Stimulated activated CD4-positive, alpha-beta T cell treated with anti-CD3 and anti-CD28 coated beads, Interleukin-1b, Interleukin-23, amount 100 ng/mL, for 48 hours (primary cell): ENCODE measurements around the gene TMEM259.
A peak's percentile ranks its signal among the peaks of the same experiment; 100 is the strongest.

Experiments
- DNase-seq: peaks from one replicate; pipeline ENCODE4 v3.0.0-alpha.2; 2020

TMEM259 gene

DNA sequence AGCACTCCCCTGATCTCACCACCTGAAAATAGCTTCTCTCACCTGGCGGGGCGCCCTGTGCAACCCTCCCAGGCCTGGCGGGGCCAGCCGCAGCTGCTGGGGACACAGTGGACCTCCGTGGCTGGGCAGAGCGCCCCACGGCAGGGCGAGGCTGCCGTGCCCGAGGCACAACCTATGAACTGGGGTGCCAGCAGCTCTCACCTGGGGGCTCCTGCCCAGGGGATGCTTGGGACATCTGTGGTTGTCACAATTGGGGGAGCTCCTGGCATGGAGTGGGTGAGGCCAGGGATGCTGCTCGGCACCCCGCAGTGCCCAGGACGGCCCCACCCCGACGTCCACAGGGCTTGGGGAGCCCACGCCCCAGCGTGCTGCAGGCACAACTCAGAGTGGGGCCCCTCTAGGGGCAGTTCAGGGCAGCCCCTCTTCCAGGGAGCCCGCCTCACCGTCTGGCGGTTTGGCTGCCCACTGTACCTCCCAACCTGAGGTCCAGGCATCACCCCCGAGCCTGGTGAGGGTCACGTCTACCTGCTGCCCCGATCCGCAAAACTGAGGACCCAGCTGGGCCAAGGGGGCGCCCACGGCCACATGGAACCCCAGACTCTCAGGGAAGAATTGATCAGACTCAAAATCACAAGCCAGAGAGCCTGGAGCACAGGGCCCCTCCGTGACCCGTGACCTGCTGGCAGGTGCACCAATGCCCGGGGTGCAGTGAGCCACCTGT lies 5.7 kb downstream of the TMEM259 start:
- DNase-seq, result no peak

DNA sequence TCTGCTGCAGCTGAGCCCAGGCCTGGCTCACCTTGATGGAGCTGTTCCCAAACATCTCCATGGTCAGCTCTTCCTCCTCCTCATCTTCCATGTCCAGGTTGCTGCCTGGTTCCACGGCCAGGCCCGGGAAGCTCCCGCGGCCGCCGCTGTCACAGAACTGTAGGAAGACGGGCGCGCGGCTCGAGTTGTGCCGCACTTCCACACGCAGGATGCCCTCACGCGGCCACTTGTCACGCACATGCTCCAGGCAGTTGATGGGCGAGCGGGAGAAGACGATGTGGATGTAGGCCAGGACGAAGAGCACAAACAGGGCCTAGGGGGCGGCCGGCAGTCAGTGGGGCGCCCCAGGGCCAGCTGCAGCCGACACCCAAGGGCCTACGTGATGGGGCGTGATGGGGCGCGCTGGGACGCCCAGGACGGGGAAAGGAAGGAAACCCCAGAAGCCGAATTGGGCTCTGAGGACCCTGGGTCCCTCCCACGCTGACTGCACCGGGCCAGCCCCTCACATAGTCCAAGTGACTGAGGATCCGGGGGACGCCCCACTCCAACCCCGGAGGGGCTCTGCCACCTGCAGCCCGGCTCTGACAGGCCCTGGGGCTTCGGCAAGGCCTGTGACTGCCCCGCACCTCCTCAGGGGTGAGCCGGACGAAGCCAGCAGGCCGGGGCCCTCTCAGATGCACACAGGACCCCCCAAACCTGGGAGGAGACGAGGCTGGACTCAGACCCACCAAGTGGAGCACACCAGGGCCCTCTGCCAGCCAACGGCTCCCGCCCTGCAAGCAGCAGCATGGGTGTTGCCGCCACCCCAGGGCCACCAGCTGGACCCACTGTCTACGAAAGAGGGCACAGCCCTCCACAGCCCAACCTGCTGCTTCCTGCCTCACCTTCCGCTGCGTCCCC lies 6.5 kb downstream of the TMEM259 start:
- DNase-seq, result no peak

DNA sequence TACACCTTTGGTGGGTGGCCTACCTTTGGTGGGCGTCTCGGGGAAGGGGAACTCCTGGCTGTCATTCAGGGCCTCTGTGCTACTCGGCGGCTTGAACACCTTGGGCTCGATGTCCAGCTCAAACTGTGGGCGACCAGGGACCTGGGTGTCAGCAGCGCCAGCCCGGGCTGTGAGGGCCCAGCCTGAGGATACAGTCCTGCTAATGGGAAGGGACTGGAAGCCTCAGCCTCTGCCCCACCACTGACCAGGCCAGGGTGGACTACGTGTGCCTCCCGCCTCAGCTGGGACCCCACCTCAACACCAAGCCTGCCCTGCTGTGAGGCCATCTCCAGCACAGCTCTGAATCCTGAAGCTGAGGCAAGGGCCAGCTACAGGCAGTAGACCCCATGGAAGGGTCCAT lies 7.7 kb downstream of the TMEM259 start:
- no peak for DNase-seq

DNA sequence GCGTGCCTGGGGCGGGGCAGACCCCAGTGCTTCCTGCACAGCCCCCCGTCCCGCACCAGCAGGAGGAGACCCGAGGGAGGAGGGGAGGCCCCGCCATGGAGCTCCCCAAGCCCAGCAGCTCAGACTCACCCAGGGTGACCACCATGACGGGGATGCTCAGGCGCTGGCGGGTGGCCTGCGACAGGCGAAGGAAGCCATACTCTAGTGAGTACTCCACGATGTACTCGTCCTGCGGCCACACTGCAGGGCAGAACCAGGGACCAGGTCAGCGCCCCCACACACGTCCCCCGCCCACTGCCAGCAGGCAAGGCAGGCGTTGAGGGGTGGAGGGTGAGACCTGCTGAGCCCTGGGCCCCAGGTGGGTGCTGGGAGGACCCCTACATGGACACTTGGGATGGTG lies 8.6 kb downstream of the TMEM259 start:
- DNase-seq, result no peak

DNA sequence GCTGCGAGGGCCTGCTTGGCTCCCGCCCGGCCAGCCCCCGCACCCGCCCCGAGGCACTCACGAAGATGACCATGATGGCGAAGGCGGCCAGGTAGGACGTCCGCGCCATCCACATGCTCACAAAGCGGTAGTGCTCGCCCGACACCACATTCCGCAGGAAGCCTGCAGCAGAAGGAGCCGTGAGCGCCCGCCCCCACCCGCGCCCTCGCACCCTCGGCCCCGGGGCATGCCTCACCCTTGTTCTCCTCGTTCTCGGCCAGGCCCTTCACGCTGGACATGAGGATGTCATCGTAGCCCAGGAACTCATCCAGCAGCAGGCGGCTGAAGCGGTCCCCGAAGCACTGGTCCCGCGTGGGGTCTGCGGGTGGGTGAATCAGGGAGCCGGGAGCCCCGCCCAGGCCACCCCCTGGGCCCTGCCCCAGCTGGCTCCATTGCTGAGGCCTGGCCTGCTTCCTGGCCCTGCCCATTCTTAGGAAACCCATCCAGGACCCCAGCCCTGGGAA lies 9.0 kb downstream of the TMEM259 start:
- no peak for DNase-seq

DNA sequence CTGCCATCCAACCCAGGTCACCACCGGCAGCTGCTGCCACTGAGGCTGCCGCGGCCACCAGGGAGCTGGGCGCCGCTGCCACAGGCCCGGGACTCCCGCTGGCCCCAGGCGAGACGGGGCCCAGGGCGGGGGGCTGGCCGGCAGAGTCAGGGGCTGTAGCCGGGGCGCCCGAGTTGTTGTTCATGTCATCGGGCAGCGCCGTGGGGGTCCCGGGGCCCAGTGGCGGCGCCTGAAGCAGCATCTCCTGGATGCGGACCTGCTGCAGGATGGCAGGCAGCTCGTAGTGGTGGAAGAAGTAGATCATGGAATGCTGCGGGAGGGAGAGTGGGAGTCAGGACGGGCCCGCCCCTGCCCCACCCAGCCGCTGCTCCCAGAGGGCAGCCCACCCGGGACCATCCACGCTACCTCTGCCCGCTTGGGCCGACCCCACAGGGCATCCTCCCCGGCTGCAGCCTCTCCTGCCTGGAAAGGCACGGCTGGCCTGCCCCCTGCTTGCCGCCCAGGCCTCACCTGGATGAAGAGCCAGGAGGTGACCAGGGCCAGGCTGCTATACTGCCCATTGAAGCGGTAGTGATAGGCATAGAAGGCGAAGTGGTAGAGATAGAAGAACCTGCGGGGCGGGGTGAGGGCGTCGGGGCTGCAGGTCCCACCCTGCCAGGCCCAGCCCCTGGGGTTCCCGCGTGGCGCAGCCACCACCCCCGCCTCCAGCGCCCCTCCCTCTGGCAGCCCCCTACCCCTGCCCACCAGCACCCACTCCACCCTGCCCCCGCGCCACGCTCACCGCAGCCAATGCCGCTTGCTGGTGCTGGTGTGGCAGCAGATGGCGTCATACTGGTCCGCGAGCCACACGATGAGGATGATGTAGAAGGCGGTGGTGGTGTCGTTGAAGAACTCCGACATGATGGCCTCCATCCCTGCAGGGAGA lies 10.1 kb downstream of the TMEM259 start:
- no peak for DNase-seq

DNA sequence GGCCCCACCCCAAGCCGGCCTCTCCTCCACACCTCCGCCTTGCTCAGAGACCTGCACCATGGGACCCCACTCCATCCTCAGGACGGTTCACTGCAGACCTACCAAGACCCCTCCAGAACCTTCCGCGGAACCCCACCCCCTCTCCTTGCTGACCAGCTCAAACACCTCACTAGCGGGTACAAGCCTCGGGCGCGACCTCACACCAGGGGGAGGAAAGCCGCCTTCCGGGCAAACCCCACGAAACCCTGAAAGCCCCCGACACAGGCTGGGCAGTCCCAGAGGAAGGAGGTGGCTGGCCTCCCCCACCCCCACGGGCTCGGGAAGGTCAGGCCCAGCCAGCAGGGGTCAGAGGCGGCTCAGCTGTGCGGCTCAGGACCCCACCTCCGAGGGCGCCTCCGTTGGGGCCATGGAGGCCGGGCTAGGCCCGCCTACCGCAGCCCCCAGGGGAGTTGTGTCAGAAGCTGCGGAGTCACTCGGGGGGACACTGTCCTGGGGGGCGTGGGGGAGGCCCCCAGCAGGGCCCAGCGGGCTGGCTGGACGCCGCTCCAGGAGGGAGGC lies 10.9 kb downstream of the TMEM259 start:
- no peak for DNase-seq

DNA sequence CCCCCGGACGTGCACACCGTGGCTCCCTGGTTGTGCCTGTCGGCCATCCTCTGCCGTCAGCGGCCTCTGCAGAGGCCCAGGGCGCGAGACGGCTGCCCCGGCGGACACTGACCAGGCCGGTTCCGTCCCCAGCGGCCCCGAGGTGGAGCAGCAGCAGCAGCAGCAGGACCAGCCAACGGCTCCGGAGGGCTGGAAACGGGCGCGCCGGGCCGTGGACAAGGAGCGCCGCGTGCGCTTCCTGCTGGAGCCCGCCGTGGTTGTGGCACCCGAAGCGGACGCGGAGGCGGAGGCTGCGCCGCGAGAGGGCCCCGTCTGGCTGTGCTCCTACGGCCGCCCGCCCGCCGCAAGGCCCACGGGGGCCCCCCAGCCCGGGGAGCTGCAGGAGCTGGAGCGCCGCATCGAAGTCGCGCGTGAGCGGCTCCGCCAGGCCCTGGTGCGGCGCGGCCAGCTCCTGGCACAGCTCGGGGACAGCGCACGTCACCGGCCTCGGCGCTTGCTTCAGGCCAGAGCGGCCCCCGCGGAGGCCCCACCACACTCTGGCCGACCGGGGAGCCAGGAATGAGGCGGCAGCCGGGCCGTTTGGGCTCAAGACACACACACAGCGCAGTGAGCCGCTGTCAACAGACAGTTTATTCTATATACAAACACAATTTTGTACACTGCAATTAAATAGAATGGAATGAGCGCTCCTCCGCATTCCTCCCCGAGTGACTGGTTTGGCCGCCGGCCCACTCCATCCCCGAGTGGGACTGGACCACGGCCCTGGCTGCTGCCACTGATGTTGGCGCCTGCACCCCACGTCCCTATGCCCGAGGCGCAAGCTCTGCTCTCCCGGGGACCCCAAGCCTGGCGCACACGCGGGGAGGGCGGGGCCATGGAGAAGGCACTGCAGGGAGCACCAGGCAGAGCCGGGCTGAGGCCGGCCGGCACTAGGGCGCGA lies 11.6 kb downstream of the TMEM259 start:
- no peak for DNase-seq

DNA sequence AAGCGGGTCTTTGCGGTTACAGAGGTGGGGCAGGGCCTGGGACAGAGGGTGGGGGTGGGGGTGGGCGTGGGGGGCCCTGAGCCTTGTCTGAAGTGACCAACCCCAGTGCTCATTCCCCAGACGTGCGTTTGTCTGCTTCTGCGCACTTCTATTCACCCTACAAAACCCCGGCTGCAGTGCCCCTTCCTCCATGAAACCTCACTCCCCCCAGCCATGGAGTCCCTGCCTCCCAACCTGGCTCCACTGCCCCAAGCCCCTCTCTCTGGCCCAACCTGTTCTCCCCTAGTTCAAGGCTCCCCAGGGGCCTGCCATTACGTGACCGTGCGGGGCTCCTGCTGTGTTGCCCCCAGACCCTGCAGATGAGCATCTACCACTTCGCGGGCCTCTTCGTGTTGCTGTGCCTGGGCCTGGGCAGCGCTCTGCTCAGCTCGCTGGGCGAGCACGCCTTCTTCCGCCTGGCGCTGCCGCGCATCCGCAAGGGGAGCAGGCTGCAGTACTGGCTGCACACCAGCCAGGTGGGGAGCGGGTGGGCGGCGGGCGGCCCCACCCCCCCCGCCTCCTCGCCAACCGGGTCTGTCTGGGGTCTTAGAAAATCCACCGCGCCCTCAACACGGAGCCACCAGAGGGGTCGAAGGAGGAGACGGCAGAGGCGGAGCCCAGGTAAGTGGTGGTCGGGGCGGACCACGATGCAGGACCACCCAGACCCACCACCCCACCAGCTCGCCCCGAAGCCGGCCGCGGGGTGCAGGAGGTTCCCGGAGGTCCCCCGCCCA lies 12.5 kb downstream of the TMEM259 start:
- no peak for DNase-seq

DNA sequence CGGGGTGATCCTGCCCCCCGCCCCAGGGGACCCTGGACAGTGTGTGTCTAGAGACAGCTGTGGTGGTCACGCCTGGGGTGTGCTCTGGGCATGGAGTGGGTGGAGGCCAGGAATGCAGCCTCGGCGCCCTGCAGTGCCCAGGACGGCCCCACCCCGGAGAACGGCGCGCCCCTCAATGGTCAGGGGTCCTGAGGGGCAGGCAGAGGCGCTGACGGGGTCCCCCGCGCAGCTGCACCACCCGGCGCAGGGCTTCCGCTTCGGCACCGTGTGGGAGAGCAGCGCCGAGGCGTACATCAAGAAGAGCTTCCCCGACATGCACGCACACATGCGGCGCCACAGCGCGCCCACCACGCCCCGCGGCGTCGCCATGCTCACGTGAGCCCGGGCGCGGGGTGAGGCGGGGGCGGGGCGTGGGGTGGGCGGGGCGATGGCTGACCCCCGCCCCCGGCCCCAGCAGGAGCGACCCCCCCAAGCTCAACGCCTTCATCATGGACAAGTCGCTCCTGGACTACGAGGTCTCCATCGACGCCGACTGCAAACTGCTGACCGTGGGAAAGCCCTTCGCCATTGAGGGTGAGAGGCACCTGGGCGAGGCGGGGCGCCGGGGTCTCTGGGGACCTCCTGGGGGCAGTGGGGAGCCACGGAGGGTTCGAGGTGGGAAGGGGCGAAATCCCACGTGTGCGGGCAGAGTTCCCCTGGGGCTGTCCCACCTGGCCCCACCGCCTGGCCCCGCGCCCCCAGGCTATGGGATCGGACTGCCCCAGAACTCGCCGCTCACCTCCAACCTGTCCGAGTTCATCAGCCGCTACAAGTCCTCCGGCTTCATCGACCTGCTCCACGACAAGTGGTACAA lies 13.3 kb downstream of the TMEM259 start:
- no peak for DNase-seq

DNA sequence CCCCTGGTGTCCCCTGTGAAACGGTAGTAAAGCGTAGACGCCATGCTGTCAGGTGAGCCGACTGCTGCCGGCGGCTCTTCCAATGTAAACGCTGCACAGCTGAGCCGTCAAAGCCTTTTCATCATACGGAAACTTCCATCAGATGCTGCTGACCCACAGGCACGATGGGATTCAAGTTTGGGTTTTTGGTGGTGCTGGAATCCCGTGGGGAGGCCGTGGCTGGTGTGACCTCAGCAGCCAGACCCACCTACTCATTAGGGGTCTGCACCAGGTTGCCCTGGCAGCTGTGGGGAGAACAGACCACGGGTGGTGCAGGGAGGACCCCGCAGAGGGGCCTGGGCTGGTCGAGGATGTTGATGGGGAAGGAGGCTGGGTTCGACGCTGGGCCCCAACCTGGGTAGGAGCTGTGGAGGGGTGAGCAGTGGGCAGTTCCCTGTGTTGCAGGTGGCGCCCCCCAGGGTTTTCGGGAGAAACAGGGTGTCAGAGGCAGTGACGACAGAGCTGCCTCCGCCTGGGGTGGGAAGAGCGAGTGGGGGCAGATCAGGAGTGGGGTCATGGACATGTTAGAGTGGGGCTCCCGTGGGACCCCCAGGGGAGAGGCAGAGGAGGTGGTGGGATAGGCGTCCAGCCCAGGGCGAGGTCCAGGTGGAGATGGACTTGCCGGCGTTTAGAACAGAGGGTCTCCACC lies 14.1 kb downstream of the TMEM259 start:
- DNase-seq, result no peak

DNA sequence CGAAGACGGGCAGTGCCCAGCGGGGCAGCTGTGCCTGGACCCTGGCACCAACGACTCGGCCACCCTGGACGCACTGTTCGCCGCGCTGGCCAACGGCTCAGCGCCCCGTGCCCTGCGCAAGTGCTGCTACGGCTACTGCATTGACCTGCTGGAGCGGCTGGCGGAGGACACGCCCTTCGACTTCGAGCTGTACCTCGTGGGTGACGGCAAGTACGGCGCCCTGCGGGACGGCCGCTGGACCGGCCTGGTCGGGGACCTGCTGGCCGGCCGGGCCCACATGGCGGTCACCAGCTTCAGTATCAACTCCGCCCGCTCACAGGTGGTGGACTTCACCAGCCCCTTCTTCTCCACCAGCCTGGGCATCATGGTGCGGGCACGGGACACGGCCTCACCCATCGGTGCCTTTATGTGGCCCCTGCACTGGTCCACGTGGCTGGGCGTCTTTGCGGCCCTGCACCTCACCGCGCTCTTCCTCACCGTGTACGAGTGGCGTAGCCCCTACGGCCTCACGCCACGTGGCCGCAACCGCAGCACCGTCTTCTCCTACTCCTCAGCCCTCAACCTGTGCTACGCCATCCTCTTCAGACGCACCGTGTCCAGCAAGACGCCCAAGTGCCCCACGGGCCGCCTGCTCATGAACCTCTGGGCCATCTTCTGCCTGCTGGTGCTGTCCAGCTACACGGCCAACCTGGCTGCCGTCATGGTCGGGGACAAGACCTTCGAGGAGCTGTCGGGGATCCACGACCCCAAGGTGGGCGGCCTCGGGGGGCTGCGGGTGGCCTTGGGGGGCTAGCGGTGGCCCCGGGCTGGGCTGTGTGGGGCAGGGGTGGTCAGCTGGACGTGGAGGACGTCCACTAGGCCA lies 15.9 kb downstream of the TMEM259 start:
- DNase-seq, result no peak

DNA sequence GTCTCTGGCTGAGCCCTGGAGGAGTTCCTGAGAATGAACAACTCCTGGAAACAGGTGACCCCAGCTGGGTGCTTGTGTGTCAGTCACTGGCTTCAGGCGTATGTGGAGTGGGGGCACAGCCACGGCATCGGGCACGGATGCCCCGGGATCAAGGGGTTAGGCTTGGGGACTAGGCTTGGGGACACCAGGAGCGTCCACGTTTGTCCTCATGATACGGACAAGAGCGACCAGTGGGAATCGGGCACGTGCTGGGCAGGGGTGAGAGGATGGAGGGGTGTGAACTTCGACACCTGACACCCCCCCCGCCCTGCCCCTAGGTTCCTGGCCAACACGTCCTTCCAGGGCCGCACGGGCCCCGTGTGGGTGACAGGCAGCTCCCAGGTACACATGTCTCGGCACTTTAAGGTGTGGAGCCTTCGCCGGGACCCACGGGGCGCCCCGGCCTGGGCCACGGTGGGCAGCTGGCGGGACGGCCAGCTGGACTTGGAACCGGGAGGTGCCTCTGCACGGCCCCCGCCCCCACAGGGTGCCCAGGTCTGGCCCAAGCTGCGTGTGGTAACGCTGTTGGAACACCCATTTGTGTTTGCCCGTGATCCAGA lies 16.6 kb downstream of the TMEM259 start:
- DNase-seq, result no peak

DNA sequence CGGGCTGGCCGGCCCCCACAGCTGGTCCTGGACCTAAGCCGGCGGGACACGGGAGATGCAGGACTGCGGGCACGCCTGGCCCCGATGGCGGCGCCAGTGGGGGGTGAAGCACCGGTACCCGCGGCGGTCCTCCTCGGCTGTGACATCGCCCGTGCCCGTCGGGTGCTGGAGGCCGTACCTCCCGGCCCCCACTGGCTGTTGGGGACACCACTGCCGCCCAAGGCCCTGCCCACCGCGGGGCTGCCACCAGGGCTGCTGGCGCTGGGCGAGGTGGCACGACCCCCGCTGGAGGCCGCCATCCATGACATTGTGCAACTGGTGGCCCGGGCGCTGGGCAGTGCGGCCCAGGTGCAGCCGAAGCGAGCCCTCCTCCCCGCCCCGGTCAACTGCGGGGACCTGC lies 17.6 kb downstream of the TMEM259 start:
- no peak for DNase-seq

DNA sequence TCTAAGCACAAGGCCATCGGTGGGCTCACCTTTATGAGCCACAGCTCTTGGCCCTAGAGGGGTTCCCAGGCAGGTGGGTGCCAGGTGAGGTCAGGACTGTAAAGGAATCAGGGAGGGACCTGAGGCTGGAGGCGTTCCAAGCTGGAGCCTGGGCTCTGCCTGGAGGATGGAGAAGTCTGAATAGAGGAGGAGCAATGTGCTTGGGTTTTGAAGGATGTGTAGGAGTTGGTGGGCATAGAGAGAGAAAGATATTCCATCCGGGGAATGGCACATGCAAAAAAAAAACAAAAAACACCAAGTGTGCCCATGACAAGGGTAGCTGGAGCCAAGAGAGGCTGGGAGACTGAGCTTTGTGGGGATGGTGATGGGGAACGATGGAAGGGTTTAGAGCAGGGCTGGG lies 18.3 kb downstream of the TMEM259 start:
- DNase-seq, result no peak

DNA sequence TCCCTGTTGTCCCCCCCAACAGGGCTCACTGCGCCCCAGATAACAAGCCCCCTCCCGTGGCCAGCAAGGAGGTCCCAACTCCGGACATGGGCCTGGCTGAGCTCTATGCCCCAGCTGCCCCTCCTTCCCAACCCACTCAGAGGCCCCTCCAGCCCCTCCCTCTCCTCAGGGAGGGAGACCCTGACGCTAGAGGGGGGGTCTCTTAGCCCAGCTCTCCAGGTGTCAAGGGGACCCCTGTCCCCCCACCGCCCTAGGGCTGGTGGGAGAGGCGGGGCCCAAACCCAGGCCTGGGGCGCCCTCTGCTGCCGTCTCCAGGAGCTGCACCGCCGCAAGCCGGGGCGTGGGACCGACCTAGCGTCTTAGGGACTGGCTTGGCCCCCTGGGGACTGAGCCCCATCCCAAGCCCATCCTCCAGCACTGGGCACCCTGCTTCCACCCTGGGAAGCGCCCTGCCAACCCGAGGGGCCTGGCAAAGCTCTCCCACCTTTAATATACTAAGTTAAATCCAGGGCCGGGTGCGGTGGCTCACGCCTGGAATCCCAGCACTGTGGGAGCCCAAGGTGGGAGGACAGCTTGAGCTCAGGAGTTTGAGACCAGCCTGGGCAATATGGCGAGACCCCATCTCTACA lies 19.3 kb downstream of the TMEM259 start:
- DNase-seq, result peak; percentile 68
